Retinal pigment epithelial cell (primary cell): ENCODE results near the gene EMP2.
"Not testable (repeated sequence)": the region's sequence is repeated elsewhere in the genome, so short reads cannot be mapped to it uniquely, and the experiment has no call there.

Source experiments
- DNase-seq: peaks from one replicate; pipeline ENCODE4 v3.0.0-alpha.2; 2010; ENCODE audit warnings: low read depth
- H3K4me3 ChIP-seq: 2 replicates; pipeline ENCODE4 v1.5.1; 2011; ENCODE audit warnings: mild to moderate bottlenecking, low read length, control low read depth, moderate library complexity
- TF ChIP-seq, protein P1 (sequence below): conservative IDR thresholded peaks from 2 replicates; pipeline ENCODE4 v1.5.1; 2011; ENCODE audit warnings: low read depth, low read length, control low read depth, inconsistent platforms

The EMP2 gene, protein sequence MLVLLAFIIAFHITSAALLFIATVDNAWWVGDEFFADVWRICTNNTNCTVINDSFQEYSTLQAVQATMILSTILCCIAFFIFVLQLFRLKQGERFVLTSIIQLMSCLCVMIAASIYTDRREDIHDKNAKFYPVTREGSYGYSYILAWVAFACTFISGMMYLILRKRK

DNA sequence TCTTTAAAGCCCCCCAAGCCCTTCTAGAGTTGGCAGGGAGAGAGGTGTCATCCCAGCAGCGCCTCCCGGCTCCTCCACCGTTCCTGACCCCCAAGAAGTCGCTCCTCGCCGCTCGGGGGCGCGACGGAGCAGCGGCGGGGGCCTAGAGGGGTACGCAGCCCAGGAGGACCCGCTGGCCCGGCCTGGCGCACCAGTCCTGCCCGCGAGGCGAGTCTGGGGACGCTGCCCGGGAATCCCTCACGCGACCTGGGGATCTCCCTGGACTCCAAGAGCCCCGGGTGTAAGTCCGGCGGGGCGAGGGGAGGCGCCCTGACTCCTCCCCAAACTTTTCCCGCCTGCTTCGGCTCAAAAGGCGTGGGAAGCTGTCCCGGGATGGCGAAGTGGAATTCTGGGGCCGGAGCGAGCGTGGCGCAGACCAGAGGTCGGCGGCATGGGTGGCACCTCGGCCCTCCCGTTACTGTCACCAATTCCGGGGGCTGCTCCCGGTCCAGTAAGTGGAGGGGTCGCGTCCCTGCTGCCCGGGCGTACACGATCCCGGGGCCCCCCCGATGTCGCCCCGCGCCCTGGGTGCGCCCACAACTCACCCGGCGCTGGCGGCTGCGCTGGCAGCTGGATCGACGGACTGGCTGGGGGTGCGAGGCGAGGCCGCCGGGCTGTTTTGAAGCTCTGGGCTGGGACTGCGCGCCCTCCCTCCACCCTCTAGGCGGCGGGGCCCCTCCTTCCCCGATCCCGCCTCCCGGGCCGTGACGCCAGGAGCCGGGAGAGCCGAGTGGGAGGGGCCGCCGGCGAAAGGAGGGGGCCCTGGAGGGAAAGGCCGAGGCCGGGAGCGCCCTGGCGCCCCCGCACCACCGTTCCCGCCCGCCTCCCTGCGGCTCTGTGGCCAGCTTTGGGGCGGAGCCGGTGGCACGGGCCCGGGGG is at the start of gene EMP2:
EMP2 (minus strand) TSS at position 634 of the 918 bp plus-strand sequence. CDS start 32,981 bp downstream, outside the sequence.
- TF ChIP-seq, protein P1, sequence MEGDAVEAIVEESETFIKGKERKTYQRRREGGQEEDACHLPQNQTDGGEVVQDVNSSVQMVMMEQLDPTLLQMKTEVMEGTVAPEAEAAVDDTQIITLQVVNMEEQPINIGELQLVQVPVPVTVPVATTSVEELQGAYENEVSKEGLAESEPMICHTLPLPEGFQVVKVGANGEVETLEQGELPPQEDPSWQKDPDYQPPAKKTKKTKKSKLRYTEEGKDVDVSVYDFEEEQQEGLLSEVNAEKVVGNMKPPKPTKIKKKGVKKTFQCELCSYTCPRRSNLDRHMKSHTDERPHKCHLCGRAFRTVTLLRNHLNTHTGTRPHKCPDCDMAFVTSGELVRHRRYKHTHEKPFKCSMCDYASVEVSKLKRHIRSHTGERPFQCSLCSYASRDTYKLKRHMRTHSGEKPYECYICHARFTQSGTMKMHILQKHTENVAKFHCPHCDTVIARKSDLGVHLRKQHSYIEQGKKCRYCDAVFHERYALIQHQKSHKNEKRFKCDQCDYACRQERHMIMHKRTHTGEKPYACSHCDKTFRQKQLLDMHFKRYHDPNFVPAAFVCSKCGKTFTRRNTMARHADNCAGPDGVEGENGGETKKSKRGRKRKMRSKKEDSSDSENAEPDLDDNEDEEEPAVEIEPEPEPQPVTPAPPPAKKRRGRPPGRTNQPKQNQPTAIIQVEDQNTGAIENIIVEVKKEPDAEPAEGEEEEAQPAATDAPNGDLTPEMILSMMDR, result peak; percentile 68
- no peak for DNase-seq
- peak within 1 kb of the TSS; percentile 93 for H3K4me3 ChIP-seq

DNA sequence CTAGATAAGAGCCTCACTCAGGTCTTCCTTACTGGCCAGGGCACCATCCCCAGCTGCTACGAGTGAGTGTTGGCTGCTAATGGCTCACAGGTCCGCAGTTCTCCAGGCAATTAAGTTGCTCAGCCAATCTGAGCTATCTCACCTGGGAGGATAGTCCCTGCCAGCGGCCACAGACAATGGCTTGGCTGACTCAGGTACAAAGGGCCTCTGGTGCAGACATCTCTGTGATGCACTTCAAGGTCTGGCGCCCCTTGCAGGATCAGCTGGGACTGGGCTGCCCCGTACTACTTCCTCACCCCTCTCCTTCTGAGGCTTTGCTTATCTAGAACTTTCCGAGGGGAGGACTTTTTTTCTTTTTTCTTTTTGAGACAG is 49.2 kb upstream of the EMP2 start:
- TF ChIP-seq, protein P1, result no peak
- no peak overlapping the region for H3K4me3 ChIP-seq
- DNase-seq, result no peak

GRCh38 chr16:10625595-10626357 is 45.4 kb upstream of the EMP2 start:
- TF ChIP-seq, protein P1, result no peak
- no peak for DNase-seq
- H3K4me3 ChIP-seq, result no peak overlapping the region

DNA sequence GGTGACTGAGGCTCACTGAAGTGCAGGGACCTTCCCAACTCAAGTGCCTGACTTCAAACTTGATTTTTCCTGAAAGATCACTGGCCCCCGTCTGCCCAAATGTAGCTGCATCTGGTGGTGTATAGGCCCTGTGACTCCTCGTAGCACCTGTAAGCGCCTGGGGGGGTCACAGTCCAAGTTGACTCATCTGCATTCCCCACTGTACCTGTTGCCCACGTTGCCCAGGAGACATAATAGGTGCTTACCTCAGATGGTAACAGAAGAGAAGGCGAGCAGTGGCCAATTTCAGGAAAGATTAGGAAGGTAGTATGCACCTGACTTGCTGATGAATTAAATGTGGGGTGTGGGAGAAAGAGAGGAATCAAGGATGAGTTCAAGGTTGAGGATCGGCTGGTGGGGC is 44.1 kb upstream of the EMP2 start:
- H3K4me3 ChIP-seq, result no peak overlapping the region
- TF ChIP-seq, protein P1, result no peak
- DNase-seq, result no peak

- no peak for DNase-seq
- TF ChIP-seq, protein P1, result no peak
- H3K4me3 ChIP-seq, result no peak overlapping the region
These were observed 42.7 kb upstream of the EMP2 start for GRCh38 chr16:10623059-10623458.

- TF ChIP-seq, protein P1, result no peak
- H3K4me3 ChIP-seq, result peak overlapping the region; percentile 6
- peak; percentile 84 for DNase-seq
These were observed 41.9 kb upstream of the EMP2 start for GRCh38 chr16:10622036-10622921.

GRCh38 chr16:10621216-10621949 is 41.0 kb upstream of the EMP2 start:
- DNase-seq, H3K4me3 ChIP-seq: not testable (repeated sequence)
